ENCODE data around the gene URAD.

DNA sequence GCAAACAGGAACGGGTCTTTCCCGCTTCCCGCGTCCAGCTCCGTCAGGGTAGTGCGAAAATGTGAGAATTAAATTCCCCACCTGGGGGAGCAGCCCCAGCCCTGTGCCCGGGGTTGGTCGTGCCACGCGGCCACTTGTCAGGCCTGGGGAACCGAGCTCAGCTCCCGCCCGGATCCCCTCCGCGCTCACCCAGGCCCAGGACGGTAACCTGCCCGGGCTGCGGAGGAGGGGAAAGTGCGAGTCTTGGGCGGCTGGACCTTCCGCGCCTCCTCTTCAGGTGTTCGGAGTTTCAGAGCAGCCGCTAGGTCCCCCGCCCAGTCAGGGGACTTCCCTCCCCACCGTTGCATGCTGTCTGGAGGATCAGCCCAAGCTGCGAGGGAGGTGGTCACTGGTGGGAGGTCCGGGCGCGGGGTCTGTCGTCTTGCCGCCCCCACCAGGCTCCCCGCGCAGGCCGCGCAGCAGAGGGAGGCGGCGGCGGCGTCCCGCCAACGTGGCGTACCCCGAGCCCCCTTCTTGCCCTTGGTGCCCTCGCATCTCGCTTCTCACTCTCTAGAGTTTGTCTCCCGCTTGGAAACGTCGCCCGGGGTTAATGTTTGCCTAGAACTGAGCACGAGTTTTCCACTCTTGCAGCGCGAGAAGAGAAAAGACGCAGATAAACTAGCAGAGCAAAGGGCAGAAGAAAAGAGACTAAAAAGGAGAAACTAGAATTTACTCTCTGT lies 8.1 kb downstream of the URAD start:
- TF ChIP-seq, protein P1, sequence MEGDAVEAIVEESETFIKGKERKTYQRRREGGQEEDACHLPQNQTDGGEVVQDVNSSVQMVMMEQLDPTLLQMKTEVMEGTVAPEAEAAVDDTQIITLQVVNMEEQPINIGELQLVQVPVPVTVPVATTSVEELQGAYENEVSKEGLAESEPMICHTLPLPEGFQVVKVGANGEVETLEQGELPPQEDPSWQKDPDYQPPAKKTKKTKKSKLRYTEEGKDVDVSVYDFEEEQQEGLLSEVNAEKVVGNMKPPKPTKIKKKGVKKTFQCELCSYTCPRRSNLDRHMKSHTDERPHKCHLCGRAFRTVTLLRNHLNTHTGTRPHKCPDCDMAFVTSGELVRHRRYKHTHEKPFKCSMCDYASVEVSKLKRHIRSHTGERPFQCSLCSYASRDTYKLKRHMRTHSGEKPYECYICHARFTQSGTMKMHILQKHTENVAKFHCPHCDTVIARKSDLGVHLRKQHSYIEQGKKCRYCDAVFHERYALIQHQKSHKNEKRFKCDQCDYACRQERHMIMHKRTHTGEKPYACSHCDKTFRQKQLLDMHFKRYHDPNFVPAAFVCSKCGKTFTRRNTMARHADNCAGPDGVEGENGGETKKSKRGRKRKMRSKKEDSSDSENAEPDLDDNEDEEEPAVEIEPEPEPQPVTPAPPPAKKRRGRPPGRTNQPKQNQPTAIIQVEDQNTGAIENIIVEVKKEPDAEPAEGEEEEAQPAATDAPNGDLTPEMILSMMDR (IDR thresholded peaks at IDR 0.05): no peak
- TF ChIP-seq POLR2A (IDR thresholded peaks at IDR 0.05): no peak
